Smooth muscle cell (in vitro differentiated cells): ENCODE results near the gene CDK6. TPM values are rescaled to one million over a fixed set of nuclear protein-coding genes. Genes with fewer than 3 reads are reported as not detected.
A peak's percentile ranks its signal among the peaks of the same experiment; 100 is the strongest.

Experiments
- DNase-seq: peaks from one replicate; lab custom pipeline; 2025; ENCODE audit not compliant: unreplicated experiment; lab: John Stamatoyannopoulos, UW
- H2AFZ ChIP-seq: fragments of 200-600 bp; sonication (generic); 2 replicates; pipeline ENCODE4 v1.6.0; 2016; ENCODE audit warnings: antibody characterized with exemption, low read depth, mild to moderate bottlenecking
- H3F3A ChIP-seq: fragments of 200-600 bp; sonication (generic); 2 replicates; pipeline ENCODE4 v1.6.0; 2017; ENCODE audit warnings: antibody characterized with exemption, low read depth
- H3K27ac ChIP-seq: fragments of 200-600 bp; sonication (generic); 2 replicates; pipeline ENCODE4 v1.5.1; 2016; ENCODE audit warnings: low read depth, mild to moderate bottlenecking
- H3K27me3 ChIP-seq: fragments of 200-600 bp; sonication (generic); 2 replicates; pipeline ENCODE4 v1.6.1; 2016; ENCODE audit warnings: low read depth, mild to moderate bottlenecking
- H3K36me3 ChIP-seq: fragments of 200-600 bp; sonication (generic); 2 replicates; pipeline ENCODE4 v1.5.1; 2016; ENCODE audit warnings: low read depth
- H3K4me1 ChIP-seq: fragments of 200-600 bp; sonication (generic); 2 replicates; pipeline ENCODE4 v1.5.1; 2016; ENCODE audit warnings: low read depth
- H3K4me2 ChIP-seq: fragments of 200-600 bp; sonication (generic); 2 replicates; pipeline ENCODE4 v1.6.0; 2016; ENCODE audit warnings: mild to moderate bottlenecking
- H3K4me3 ChIP-seq: fragments of 200-600 bp; sonication (generic); 2 replicates; pipeline ENCODE4 v1.5.1; 2016; ENCODE audit warnings: mild to moderate bottlenecking
- H3K79me2 ChIP-seq: fragments of 200-600 bp; sonication (generic); 2 replicates; pipeline ENCODE4 v1.6.0; 2016; ENCODE audit warnings: low read depth, mild to moderate bottlenecking
- H3K9ac ChIP-seq: fragments of 200-600 bp; sonication (generic); 2 replicates; pipeline ENCODE4 v1.6.0; 2016; ENCODE audit warnings: low read depth
- H3K9me3 ChIP-seq: fragments of 200-600 bp; sonication (generic); replicated peaks from 2 replicates; pipeline ENCODE4 v1.5.1; 2016; ENCODE audit warnings: low read depth
- H4K20me1 ChIP-seq: fragments of 200-600 bp; sonication (generic); 2 replicates; pipeline ENCODE4 v1.6.0; 2016; ENCODE audit warnings: low read depth
- WGBS: methylation state at CpG from one replicate; pipeline ENCODE4 v1.1.7; 2016; ENCODE audit warnings: low lambda C conversion rate; 5-methylcytosine and 5-hydroxymethylcytosine counted together
- polyA plus RNA-seq: library from polyadenylated mRNA; unstranded; fragments of >200 nt; fragmentation: Nextera tagmentation; extraction: Ambion mirVana; gene quantifications from 2 replicates; pipeline ENCODE4 v1.2.1, GENCODE V29; 2016
- total RNA-seq: library from RNA; depleted of rRNA; stranded (reverse); fragments of >200 nt; gene quantifications from 2 replicates; pipeline ENCODE4 v1.2.3, GENCODE V29; 2014
- TF ChIP-seq, protein P1 (sequence below): fragments of 200-600 bp; sonication (generic); IDR thresholded peaks from 2 replicates; pipeline ENCODE4 v1.5.1; 2017; ENCODE audit warnings: borderline replicate concordance, mild to moderate bottlenecking, antibody characterized with exemption; ENCODE audit not compliant: insufficient read depth, poor library complexity, severe bottlenecking

Gene CDK6
- total and polyA plus RNA-seq, 2 experiments from 2014 or later: 34.2 to 99.2 TPM

DNA sequence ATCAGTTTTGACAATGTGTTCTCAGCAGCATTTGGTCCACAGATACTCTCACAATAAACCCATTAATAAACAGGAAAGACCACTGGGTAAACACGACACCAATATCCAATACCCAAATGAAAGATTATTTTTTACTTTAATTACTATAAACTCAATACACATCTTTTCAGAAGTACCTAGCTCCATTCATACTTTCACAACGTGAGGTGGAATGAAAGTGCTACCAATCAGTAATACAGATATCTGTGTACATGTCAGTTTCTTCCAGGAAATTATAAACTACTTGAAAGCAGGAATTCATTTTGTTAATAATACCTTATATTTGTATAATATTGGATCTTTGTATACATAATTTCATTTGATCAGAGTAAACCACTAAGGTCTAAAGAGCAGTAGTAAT, 11.9 kb downstream of the CDK6 start:
- Histone ChIP-seq H3K4me3 (no peak overlapping the region), H4K20me1 (peaks cover 99% of the 10 kb centered on the region)

DNA sequence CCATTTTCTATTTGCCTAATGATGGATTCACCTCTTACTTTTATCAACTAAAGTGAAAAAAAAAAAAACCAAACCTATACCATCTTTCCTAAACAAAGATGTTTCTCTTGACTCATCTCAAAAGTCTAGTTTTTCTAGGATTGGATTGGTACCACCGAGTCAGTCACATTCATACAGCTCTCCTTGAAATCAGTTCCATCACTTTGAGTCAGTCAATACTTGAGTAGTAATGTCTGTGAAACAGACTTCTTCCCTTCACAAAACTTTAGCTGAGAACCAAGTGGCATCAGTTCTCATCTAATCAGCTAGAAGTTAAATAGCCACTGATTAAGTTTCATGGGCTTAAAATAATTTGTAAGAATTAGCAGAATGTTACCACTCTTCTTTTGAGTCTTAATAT, 13.3 kb downstream of the CDK6 start:
- no peak for DNase-seq
- TF ChIP-seq, protein P1, sequence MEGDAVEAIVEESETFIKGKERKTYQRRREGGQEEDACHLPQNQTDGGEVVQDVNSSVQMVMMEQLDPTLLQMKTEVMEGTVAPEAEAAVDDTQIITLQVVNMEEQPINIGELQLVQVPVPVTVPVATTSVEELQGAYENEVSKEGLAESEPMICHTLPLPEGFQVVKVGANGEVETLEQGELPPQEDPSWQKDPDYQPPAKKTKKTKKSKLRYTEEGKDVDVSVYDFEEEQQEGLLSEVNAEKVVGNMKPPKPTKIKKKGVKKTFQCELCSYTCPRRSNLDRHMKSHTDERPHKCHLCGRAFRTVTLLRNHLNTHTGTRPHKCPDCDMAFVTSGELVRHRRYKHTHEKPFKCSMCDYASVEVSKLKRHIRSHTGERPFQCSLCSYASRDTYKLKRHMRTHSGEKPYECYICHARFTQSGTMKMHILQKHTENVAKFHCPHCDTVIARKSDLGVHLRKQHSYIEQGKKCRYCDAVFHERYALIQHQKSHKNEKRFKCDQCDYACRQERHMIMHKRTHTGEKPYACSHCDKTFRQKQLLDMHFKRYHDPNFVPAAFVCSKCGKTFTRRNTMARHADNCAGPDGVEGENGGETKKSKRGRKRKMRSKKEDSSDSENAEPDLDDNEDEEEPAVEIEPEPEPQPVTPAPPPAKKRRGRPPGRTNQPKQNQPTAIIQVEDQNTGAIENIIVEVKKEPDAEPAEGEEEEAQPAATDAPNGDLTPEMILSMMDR: no peak

More for the DNA sequence above, 11.9 kb downstream of the CDK6 start:
- WGBS: 92% methylated on average over 2 of the region's 2 CpGs
- H3F3A ChIP-seq: no peaks in the 10 kb centered on the region
- no peaks in the 10 kb centered on the region for H3K9me3 ChIP-seq
- H3K27ac ChIP-seq: no peak overlapping the region
- H3K36me3 ChIP-seq: no peaks in the 10 kb centered on the region
- H3K79me2 ChIP-seq: peaks cover 100% of the 10 kb centered on the region
- no peaks in the 10 kb centered on the region for H3K27me3 ChIP-seq
- H3K4me2 ChIP-seq: no peak overlapping the region
- TF ChIP-seq, protein P1: no peak
- no peak overlapping the region for H2AFZ ChIP-seq
- H3K9ac ChIP-seq: no peak overlapping the region
- DNase-seq: no peak
- no peaks in the 10 kb centered on the region for H3K4me1 ChIP-seq

DNA sequence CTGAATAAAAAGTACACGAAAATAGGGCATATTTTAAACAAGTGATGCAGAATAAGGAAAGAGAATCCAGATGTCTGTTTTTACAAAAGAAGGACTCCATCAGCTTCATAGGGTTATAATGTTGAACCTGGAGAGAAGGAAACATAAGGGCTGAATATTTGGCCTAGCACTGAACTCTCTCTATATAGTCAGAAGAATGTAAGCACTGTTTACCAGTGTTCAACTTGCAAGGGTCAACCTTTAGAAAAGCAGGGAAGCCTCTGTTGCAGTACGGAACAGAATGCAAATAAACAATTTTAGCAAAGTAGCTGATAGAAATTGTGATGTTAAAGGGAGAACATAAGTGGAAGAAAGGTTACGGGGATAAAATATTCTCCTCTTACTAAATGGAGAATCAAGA, 16.2 kb downstream of the CDK6 start:
- no peak for DNase-seq
- H3K4me2 ChIP-seq: peak overlapping the region; percentile 35
- 98% methylated on average over 3 of the region's 3 CpGs for WGBS

More for the DNA sequence above, 13.3 kb downstream of the CDK6 start:
- no peak overlapping the region for H2AFZ ChIP-seq
- 100% methylated on average over 1 of the region's 1 CpG for WGBS
- H3F3A ChIP-seq: no peaks in the 10 kb centered on the region
- H3K4me1 ChIP-seq: no peaks in the 10 kb centered on the region
- H3K9me3 ChIP-seq: no peaks in the 10 kb centered on the region
- H3K27ac ChIP-seq: no peak overlapping the region
- H4K20me1 ChIP-seq: peaks cover 98% of the 10 kb centered on the region
- no peaks in the 10 kb centered on the region for H3K27me3 ChIP-seq
- no peaks in the 10 kb centered on the region for H3K36me3 ChIP-seq
- peaks cover 100% of the 10 kb centered on the region for H3K79me2 ChIP-seq
- H3K4me3 ChIP-seq: no peak overlapping the region
- H3K9ac ChIP-seq: no peak overlapping the region
- no peak overlapping the region for H3K4me2 ChIP-seq

DNA sequence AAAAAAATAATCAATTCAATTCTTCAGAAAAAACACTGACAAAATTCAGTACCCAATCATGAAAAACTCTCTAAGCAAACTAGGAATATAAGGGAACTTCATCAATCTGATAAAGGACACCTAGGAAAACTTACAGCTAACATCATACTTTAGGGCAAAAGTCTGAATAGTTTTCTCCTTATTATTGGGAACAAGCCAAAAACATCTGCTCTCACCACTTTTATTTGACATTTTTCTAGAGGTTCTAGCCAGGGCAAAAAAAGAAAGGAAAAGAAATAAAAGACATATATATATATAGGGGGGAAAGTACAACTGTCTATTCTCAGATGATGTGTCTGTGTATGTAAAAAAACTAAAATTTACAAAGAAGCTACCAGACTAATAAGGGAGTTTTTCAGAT, 19.0 kb downstream of the CDK6 start:
- Histone ChIP-seq H4K20me1 (peaks cover 96% of the 10 kb centered on the region), H3F3A (no peaks in the 10 kb centered on the region), H3K27ac (no peak overlapping the region), H3K4me3 (no peak overlapping the region), H3K9me3 (no peaks in the 10 kb centered on the region), H3K36me3 (peaks cover 9% of the 10 kb centered on the region), H3K4me1 (no peaks in the 10 kb centered on the region), H3K4me2 (no peak overlapping the region), H3K79me2 (peaks cover 100% of the 10 kb centered on the region), H3K9ac (no peak overlapping the region), H2AFZ (no peak overlapping the region), H3K27me3 (no peaks in the 10 kb centered on the region)
- TF ChIP-seq, protein P1: no peak
- no peak for DNase-seq

More for the DNA sequence above, 16.2 kb downstream of the CDK6 start:
- peaks cover 96% of the 10 kb centered on the region for H4K20me1 ChIP-seq
- H3K9ac ChIP-seq: no peak overlapping the region
- no peaks in the 10 kb centered on the region for H3K4me1 ChIP-seq
- no peak overlapping the region for H3K27ac ChIP-seq
- H3K27me3 ChIP-seq: no peaks in the 10 kb centered on the region
- peaks cover 9% of the 10 kb centered on the region for H3K36me3 ChIP-seq
- peaks cover 100% of the 10 kb centered on the region for H3K79me2 ChIP-seq
- H3F3A ChIP-seq: no peaks in the 10 kb centered on the region
- no peaks in the 10 kb centered on the region for H3K9me3 ChIP-seq
- no peak overlapping the region for H3K4me3 ChIP-seq
- no peak overlapping the region for H2AFZ ChIP-seq
- TF ChIP-seq, protein P1: no peak
